Measurements from ENCODE around the gene ZDHHC1.
"Not testable (repeated sequence)": the region's sequence is repeated elsewhere in the genome, so short reads cannot be mapped to it uniquely, and the experiment has no call there.

ZDHHC1 gene

GRCh38 chr16:67372664-67373063 lies 43.6 kb downstream of the ZDHHC1 start:
- TF ChIP-seq CTCF (conservative IDR thresholded peaks at IDR 0.05; ENCODE audit: low read length): peak; percentile 58
- peak; percentile 36 for DNase-seq (ENCODE audit: low read depth)
- no peak overlapping the region for H3K4me3 ChIP-seq (ENCODE audit: low read length)

DNA sequence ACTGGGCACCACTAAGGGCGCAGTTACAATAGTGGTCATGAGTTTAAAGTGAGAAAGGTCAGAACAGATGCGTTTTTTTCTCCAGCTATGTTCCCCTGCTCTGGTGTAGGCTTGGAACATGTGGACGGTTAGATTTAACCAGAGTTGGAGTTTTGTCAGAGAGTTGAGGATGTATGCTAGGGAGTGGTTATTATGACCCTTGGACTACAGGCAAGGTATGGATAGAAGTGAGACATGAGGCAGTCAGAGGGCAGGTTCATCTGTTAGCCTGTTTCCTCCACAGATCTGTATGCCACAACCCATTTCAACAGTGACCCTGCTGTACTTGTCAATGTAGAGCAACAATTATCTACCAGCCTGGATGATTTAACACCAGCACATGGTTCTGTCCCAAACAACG lies 45.6 kb downstream of the ZDHHC1 start:
- DNase-seq (ENCODE audit: low read depth): no peak
- H3K4me3 ChIP-seq (ENCODE audit: low read length): no peak overlapping the region
- no peak for TF ChIP-seq CTCF (conservative IDR thresholded peaks at IDR 0.05; ENCODE audit: low read length)

GRCh38 chr16:67364600-67365235 lies 51.6 kb downstream of the ZDHHC1 start:
- no peak overlapping the region for H3K4me3 ChIP-seq (ENCODE audit: low read length)
- TF ChIP-seq CTCF (conservative IDR thresholded peaks at IDR 0.05; ENCODE audit: low read length): no peak
- DNase-seq (ENCODE audit: low read depth): no peak

GRCh38 chr16:67361038-67361437 lies 55.2 kb downstream of the ZDHHC1 start:
- TF ChIP-seq CTCF (conservative IDR thresholded peaks at IDR 0.05; ENCODE audit: low read length): no peak
- DNase-seq (ENCODE audit: low read depth): no peak
- no peak overlapping the region for H3K4me3 ChIP-seq (ENCODE audit: low read length)

DNA sequence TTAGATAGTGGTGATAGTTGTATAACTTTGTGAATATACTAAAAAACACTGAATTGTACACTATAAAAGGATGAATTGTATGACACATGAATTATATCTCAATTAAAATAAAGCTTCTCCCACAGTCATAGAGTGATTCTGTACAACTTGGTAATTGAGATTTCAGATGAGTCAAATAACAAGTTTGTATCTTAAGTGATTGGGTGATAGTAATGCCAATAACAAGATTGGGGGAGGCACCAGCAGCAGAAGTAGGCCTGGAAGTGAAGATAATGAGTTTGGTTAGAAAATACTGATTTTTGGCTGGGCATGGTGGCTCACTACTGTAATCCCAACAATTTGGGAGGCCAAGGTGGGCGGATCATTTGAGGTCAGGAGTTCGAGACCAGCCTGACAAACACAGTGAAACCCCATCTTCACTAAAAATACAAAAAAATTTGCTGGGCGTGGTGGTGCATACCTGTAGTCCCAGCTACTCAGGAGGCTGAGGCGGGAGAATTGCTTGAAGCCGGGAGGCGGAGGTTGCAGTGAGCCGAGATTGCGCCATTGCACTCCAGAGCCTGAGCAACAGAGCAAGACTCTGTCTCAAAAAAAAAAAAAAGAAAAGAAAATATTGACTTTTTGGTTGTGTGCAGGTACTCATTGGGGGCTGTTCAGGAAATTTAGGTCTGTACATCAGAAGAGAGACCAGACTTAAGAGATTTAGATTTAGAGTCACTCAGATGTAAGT lies 56.6 kb downstream of the ZDHHC1 start:
- H3K4me3 ChIP-seq (ENCODE audit: low read length); DNase-seq (ENCODE audit: low read depth): not testable (repeated sequence)

- no peak overlapping the region for H3K4me3 ChIP-seq (ENCODE audit: low read length)
- DNase-seq (ENCODE audit: low read depth): no peak
- TF ChIP-seq CTCF (conservative IDR thresholded peaks at IDR 0.05; ENCODE audit: low read length): no peak
Measured at GRCh38 chr16:67357561-67357960, 58.7 kb downstream of the ZDHHC1 start.

DNA sequence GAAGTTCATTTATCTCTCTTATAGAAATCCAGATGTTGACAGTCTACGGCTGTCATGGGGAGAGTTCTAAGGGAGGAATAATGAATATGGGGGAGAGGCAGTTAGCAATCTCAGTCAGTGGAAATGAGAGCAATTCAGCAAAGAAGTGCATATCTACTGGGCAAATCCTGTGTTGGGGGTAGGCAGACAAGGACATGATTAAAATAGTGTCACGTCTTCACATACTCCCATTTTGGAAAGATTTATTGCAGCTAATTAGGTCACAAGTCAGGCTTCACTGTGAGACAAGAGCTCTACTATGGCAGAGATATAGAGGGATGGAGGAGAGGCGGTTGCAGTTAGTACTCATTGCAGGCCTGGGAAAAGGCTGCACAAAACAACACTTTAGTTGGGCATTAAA lies 59.9 kb downstream of the ZDHHC1 start:
- TF ChIP-seq CTCF (conservative IDR thresholded peaks at IDR 0.05; ENCODE audit: low read length): no peak
- no peak overlapping the region for H3K4me3 ChIP-seq (ENCODE audit: low read length)
- DNase-seq (ENCODE audit: low read depth): no peak

DNA sequence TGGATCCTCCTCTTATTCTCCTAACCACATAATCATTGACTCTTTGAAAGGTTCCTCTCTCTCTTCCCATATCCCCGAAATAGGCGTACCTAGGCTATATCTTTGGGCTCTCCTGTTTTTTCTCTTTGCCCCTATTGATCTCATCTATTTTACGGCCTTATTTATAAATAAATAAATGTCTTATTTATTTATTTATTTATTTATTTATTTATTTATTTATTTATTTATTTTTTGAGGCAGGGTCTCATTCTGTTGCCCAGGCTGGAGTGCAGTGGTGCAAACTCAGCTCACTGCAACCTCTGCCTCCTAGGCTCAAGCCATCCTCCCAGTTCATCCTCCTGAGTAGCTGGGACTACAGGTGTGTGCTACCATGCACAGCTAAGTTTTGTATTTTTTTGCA lies 63.8 kb downstream of the ZDHHC1 start:
- not testable (repeated sequence) for DNase-seq (ENCODE audit: low read depth); H3K4me3 ChIP-seq (ENCODE audit: low read length)
